Measurements from ENCODE around the gene SKAP1.
A peak's percentile ranks its signal among the peaks of the same experiment; 100 is the strongest.
"Not testable (repeated sequence)": the region's sequence is repeated elsewhere in the genome, so short reads cannot be mapped to it uniquely, and the experiment has no call there.

The SKAP1 gene

DNA sequence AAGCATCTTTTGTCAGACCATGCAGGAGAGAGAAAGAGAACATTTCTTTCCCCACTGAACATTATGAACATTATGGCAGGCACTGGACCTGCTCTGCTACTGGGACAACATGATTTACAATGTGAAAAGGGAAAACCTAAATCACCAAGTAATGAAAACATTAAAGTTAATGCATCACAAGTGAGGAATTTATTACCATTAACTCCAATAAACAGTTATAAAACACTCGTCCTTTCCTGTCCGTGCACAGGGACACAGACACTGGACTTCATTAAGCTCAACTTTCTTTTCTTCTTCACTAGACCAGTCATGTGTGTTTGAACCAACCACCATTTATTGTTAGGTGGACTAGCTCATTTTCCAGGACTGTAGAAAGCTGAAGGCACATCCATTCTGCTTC is 227.1 kb downstream of the SKAP1 start:
- no peak for DNase-seq

DNA sequence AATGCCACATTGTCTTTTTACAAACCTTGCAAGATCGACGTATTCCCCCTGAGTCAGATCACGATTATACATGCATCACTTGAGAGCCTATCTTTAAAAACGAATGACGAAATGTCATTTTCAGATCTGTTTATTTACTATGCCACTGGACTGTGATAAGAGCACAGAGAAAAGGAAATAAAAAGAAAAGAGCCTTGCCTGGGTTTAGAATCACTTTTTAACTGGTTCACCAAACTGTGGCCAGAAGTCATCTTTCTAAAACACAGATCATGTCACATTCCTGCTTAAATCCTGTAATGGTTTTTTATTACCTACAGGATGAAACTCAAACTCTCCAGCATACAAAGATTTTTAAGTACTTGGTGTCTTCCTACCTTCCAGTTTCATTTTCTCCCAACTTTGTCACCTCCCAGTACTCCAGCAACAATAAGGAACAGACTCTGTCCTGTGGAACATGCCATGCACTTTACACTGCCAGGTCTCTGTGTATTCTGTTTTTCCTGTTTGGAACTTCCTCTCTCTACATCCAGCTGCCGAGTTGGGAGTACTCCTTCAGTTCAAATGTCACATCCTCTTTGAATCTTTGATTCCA is 231.0 kb downstream of the SKAP1 start:
- DNase-seq: no peak

DNA sequence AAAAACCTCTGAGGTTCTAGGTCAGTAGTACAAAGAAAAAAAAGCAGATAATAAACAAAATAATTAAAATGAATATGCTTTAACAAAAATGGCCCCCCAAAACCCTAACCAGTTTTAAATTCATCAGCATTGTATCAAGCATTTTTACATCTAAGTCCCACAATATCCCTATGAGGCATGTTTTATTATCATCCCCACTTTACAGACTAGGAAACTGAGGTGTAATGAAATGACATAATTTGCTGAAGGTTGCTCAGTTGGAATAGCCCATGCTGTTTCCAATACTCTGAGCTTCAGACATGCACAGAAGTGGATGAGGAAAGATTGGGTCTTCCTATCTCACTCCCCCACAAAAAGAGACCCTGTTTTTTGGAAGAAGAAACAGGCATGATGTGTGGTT is 234.1 kb downstream of the SKAP1 start:
- no peak for DNase-seq

DNA sequence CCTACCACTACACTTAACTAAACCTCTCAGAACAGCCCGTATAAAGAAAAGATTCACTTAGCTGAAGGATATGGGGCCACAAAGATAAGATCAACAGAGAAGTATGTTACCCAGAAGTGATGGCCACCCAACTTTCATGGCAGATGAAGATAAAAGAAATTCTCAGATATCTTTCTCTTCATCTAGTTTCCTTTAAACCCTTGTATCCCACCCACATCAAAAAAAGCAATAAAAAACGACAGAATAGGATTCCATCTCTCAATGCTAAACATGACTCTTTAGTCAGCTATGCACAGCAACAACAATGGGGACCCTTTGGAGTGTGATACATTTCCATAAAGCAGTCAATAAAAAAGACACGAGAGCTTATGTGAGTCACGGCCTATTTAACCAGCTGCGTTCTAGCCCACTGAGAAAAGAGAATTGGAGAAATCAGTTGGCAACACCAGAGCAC is 235.9 kb downstream of the SKAP1 start:
- DNase-seq: peak; percentile 24 to 47

DNA sequence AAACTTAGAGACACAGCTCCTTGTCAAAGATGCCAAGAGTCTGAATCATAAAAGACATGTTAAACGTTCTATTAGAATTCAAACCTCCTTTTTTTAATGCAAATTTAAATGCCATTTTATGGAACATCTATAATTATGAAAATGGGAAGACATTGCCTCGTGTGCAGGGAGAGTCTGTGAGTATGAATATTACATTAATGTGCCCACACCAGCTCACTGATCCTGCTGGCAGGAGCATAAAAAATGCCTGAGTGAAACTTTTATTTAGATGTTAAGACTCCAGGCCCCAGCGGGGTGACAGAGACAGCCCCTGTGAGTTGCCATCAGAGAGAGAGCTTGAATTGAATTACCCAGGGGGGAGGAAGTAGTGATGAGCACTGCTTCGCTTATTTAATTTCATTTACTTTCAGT is 237.7 kb downstream of the SKAP1 start:
- peak in 1 of 2 experiments; percentile 49 for DNase-seq

DNA sequence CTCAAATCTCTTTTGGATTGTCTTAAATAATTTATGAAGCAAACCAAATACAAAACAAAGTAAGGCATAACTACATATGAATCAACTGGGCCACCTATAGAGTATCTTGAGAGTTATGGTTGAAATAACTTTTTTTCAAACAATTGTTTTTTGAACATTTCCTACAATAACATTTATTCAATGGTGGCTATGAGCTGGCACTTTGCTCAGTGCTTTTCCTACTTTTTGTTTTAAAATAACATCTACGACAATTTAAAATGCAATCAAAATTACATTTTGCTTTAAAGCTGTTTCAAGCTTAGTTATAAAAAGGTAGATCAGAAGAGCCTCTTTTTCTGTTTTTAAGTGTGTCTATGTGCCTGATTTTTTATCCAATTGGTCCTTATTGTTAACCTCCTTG is 238.7 kb downstream of the SKAP1 start:
- no peak for DNase-seq

DNA sequence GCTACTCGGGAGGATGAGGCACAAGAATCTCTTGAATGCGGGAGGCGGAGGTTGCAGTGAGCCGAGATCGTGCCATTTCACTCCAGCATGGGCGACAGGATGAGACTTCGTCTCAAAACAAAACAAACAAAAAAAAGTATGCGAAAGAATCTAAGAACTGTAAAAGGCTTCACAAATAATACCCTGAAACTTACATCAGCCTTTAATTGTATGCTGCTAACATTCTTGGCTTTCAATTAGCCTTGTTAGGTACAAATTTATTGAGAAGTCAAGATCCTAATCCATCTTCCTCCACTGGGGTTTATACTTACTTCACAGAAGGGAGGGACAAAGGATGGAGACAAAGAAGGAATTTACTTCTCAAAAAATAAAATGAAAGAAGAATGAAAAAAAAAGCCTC is 239.1 kb downstream of the SKAP1 start:
- no peak for DNase-seq

DNA sequence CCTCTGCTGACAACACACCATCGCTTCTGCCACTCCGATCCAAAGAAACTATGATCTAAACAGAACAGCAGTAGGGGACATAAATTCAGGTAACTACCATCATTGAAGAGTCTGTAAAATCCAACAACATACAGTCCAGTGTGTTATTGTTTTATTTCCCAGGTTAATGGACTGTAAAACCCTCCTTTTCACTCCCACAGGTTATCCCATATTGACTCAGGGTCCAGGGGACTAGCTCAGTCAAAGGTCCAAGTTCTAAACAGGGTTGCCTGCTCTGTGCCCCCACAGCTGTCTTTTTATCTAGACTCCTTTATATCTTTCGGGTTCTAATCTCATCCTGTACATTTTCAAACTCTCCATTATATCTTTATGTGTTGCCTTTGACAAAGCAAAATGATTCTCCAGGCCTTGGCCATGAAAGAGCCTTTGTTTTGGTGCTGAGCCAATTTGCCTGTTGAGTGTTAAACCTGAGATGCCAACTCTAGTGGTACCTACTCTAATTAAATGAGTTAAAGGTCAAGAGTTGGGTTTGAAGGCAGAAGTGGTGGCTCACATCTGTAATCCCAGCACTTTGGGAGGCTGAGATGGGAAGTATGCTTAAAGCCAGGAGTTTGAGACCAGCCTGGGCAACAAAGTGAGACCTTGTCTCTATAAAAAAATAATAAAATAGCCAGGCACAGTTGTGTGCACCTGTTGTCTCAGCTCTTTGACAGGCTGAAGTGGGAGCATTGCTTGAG is 242.0 kb downstream of the SKAP1 start:
- DNase-seq: peak; percentile 72 to 82

DNA sequence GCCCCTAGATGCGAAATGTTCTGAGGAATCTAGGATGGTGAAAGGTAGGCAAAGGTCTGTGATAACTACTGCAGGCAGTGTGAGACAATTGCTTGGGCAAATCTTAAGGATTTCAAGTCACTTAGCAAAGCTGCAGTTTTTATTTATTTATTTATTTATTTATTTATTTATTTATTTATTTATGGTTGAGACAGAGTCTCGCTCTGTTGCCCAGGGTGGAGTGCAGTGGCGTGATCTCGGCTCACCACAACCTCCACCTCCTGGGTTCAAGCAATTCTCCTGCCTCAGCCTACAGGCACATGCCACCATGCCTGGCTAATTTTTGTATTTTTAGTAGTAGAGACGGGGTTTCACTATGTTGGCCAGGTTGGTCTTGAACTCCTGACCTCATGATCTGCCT is 243.7 kb downstream of the SKAP1 start:
- DNase-seq: not testable (repeated sequence)

DNA sequence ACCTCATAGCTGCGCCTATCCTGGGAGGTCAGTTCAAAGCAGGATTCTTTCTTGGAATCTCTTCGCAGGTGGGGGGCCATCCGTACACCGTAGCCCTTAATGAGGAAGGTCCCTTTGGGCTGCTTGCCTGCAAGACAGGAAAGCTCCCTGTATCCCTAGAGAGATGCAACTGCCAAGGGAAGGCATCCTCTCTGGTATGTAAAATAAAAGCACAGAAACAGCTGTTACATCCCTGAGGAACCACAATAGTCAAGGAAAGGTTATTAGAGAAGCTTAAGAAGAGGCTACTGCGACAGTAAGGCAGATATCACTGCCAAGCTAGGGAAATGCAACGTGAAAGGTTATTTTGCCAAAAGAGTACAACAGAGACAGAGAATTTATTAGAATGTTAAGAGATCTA is 245.3 kb downstream of the SKAP1 start:
- DNase-seq: no peak

DNA sequence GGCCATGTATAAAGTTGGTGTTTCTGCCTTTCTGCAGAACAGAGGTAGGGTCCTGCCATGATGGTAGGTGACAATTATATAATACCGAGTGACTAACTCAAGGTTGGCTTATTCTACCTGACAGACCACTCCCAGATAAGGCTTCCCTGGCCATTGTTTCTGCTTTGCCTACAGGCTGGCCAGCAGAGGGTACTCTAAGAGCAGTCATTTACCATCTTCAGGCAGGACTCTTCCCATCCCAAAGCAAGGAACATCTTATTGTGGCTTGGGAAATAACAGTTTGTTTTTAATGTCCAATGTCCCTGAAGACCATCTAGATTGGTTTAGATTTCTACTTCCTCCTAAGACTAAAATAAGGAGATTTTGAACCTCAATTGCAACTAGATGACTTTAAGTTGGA is 248.4 kb downstream of the SKAP1 start:
- peak; percentile 42 to 77 for DNase-seq

DNA sequence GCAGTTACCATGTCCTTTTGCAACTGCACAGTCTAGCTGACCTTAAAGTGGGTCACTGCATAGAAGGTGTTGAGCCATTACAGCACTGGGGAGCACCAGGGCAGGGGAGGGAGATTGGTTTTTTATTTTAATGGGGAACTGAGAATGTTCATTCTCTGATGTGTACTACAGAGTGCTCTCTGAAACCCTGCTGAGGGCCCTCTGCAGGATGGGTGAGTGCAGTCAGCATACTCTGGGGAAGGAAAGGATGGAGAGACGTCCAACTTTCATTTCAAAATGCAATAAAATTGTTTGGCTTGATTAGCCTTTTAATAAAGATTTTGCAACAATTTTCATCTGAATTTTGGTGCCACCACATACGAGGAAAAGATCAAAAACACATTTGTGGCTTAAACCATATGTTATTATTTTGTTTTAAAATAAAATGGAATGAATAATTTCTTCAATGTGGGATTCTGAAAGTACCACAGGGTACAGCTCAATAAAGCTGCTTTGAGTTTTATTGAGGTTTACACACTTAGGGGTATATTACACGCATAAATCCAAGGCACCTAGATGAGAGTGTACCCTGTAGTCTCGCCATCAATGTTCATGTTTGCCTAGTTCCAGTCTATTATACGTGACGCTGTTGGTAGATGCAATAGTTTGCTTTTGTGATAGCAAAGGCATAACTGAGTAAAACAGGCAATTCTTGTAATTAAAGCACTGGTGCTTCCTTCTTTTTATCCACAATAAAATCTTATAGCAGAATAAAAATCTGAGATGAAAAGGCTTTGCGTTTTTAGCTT is 249.0 kb downstream of the SKAP1 start:
- DNase-seq: no peak

DNA sequence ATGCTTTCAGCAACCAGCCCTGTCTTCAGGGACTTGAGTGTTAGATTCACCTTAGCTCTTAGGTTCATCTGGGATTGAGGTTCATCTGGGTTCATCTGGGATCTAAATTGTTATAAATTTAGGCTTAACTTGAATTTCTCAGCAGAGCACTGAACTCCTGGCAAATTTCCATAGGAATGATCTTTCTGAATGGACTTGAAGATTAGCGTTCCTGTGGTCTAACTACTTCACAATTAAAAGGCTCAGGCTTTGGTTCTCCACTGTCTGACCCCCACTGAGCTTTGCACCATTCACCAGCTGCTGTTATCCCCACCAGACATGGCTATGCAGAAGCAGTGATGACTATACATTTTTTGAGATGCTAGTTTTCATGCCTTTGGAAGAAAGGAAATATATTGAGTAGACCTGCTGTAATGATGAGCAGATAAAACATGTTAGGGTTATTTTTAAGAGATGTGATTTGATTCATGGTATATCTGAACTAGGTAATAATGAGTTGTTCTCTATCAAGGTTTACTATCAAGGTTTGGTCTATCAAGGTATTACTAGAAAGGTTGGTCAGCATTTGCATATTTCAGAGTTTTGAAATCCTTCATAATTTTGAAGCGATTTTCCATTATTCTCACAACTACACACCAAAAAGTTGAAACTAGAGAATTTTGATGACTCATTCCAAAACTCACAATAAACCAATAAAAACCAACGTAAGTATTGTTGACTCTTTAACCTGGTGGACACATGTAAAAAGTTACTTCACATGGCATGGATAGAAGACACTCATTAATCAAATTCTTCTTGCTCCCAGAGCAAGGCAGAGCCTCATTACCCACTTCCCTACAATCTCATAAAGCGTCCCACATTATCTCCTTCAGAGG is 250.7 kb downstream of the SKAP1 start:
- no peak for DNase-seq

DNA sequence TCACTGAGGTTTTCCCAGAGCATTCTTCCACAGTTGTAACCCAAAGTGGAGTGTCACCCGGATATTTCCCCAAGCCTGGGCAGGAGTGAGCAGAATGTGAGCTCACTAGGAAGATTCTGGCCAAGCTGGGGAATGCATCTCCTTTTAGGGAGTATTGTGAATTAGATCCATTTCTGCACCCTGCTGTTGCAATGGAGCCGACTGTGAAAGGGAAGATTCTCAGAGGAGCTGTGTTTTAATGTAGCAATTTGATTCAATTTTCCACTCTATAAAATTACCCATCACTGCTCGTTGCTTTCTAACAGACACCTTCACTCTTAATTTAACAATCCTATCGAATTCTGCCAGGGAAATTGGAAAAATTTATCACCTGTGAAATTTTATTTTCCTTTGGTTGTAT is 251.7 kb downstream of the SKAP1 start:
- no peak for DNase-seq

DNA sequence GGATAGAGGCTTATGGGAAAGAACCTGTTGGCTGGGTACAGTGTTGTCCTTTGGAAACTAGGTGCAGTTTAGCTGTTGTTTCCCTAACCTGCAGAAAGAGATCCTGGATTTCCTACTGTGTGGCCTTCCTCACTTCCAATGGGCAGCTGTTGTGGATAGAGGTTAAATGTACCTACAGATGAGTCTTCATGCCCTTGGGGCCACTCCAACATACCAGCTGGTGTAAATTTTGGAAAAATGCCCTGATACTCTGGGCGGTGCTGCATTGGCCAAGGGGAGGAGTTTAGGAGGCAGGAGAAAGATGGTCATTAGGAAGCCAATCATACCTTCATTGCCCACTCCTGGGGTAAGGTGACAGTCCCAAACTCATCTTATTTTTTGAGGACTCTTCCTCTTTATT is 252.2 kb downstream of the SKAP1 start:
- no peak for DNase-seq

DNA sequence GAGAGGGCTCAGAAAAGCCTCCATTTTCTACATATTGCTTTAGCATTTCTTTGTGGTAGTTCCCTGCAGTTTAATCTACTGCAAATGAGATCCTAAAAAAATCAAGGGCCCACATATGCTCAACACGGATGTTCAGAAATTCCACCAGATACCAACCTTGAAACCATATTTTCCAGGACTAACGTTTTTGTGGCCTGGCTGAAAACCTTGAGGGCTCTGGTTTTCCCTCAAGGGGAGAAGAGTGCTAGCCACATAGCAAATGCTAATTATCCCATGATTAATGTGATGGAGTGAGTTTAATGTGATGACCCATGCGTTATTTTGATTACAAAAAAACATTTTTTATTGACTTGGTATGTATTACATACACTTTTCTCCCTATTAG is 253.6 kb downstream of the SKAP1 start:
- DNase-seq: peak in 1 of 2 experiments; percentile 63

DNA sequence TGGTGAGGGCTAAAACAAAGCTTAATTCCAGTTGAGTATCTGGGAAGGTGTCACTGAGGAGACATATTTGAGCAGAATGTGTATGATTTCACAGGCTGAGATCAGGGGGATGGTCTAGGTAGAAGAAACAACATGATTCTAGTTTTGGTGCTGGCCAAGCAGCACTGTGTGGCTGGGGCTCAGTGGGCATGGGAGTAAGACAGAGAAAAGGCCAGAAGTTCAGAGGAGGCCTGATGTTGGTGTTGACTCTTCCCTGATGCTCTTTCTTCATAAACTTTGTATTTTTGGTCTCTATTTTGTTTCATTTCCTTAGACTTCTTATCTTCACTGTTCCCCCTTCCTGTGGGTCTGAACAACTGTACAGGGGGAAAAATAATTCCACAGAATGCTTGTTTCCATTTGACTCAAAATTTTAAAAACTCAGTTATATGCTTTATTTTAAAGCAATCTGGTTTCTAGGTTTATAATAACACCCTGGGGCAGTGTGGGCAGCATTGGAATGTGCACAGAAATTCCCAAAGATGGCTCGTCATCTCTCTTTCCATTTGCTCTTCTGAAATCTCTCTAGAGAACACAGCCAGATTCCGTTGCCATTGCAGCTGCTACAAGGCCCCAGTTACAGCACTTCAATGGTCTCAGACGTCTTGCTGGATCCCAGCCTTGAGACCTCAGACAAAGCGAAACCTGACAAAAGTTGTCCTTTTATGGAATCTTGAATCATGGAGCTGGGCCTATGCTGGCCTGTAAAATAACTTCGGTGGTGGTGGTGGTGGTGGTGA is 254.1 kb downstream of the SKAP1 start:
- DNase-seq: no peak

DNA sequence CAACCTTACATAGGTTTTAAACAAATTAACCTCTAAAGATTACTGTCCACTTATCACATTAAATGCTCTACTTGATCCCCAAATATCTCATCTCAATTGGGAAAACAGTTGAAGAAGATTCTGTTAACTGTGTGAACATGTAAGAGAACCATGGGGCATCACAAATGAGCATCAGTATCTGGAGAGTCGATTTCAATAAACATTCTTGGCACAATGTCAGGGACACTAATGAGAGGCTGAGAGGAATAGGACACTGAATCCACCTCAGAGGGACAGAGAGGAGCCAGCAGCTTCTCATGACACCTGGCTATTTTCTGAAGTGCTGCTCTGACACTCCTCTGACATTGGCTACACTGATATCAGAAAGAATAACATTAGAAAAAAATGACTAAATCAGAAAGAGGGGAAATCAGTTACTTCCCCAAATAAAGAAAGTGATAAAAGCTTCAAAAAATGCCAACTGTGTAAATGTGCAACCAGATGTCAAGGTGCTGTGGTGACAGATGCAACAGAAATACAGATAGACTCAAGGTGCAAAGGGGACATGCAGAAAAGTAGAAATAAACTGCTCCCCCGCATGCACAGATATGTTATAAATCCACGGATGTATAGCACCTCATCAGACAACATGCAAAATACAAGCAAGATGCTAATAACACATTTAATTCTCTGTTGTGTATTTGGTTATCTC is 255.0 kb downstream of the SKAP1 start:
- peak; percentile 62 to 70 for DNase-seq

DNA sequence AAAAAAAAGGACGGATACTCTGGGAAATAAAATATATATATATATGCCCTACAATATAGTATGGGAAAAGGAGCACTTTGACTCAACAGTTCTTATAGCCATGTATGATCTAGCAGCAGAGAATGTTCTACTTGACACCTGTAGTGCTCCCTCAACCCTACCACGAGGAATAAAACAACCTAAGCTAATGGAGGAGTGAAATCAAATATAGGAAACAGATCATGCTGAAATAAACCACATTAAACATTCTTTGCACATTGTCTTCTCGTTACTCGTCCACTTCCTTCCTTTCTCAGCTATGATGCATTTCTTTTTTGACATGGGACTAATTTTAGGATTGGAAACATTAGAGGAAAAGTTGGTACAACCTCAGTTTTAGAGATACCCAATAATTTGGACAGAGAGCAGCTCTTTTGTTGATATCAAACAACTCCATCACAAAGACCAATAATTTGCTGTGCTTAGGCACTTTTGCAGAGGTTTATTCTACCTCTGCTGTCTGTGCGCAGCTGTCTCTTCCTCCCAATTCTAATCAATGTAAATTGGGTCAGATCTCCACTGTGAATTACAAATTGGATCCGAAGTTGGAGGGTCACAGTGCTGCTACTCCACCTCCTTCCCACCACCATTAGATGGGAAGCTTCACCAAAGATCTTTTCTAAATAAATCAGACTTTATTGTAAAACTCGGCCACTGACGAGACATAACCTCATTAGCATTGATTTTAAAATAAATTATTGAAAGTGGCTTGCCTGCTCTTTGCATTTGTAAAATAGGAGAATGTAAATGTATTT is 256.6 kb downstream of the SKAP1 start:
- no peak for DNase-seq

DNA sequence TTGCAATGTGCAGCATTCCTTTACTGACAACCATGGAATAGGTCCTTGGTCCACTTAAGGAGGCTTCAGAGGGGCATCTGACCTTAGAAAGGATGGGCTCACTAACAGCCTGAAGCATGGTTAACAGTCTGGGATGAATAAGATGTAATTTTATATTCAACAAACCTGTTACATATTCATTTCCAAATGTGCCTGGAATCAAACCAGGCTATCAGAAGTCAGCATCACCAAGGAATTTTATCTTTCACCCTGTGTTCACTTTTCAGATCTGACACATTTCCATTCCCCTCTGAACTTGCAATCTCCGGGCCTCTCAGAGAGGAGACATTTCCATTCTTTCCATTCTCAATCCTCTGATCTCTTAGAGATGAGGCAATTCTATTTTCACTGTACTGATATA is 260.1 kb downstream of the SKAP1 start:
- no peak for DNase-seq

DNA sequence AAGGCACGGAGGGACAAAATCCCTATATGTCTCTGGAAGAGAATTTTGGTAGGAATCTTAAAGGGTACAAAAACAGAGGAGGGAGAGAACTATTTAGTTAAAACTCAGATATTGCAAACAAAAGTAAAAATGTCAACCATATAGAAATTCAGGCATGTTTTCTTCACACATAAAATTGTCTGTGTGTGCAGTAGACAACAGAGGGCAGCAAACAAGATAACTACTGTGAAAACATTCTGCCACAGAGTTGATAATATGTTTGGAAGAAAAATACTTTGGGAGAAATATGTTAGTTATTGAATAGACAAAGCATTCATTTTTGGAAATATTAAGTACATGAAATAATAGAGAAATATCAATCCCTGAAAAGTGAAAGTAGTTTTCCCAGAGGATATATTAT is 266.2 kb downstream of the SKAP1 start:
- DNase-seq: no peak
